IPS DF 19.7 (cell line): ENCODE results near the gene VSX2.

Experiments
- DNase-seq: peaks from one replicate; pipeline ENCODE4 v3.0.0-alpha.2; 2013; ENCODE audit warnings: low read depth, low spot score

VSX2 gene

GRCh38 chr14:74238974-74239847, at the start of gene VSX2:
Gene VSX2 (plus strand): TSS chr14:74239449. CDS start chr14:74239562, 113 bp downstream.
- DNase-seq, result no peak

GRCh38 chr14:74190927-74191575, 48.2 kb upstream of the VSX2 start:
- DNase-seq, result no peak

- DNase-seq, result no peak
These were observed 44.6 kb upstream of the VSX2 start for GRCh38 chr14:74194506-74195274.

DNA sequence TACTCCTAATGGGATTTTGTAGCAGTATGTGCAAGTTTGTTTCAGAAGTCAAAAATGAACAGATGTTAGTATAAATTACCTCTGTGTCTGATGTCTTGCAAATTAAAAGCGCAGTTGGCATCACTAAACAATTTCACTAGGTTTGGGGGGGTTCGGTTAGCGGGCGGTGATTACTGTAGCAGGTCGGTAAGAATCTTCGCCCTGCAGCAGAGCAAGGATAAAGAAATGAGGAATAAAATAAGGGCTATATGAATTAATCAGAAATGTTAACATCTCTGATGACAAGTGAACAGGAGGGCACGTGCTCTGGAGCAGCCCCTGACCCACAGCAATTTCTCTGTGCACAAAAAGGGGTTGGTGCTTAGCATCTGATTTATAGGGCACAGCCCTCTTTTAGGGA, 43.6 kb upstream of the VSX2 start:
- DNase-seq, result no peak

GRCh38 chr14:74198441-74199234, 40.6 kb upstream of the VSX2 start:
- no peak for DNase-seq

DNA sequence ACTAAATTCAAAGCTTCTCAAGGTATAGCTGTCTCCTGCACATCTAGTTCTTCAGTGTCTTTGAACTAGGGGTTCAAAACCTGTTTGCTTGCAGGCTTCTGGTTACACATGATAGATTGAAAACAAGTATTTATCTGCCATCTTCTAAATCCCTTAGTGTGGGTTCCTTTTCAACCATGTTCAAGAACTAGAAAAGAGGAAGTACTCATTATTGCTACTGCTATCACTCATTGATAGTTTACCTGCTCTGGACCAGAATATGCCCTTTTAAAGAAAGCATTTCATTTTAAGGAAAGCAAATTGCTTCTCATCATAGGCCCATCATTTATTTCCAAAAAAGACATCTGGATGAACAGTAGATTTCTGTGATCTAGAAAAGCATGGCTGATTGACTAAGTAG, 37.1 kb upstream of the VSX2 start:
- DNase-seq, result no peak

DNA sequence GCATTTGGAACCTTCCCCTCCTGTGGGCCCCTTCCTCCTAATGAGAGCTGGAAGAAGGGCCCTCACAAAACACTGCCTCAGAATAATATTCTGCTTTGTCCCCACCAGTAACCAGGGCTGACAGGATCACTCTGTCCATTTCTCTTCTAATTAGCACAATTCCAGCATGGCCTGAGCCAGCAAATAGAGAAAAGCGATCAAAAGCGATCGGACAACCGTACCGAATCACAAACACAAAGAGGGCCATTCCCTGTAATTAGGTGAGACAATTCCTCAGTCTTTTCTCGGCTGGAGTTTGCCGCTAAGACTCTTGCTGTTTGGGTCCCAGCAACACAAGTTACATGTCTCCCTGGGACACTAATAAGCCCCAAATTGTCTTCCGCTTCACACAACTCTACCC, 35.6 kb upstream of the VSX2 start:
- DNase-seq, result no peak

GRCh38 chr14:74204491-74204890, 34.8 kb upstream of the VSX2 start:
- no peak for DNase-seq

- DNase-seq, result no peak
These were observed 33.4 kb upstream of the VSX2 start for GRCh38 chr14:74205882-74206281.

GRCh38 chr14:74207943-74208342, 31.3 kb upstream of the VSX2 start:
- peak; percentile 33 for DNase-seq

GRCh38 chr14:74208642-74209041, 30.6 kb upstream of the VSX2 start:
- DNase-seq, result no peak

- DNase-seq, result no peak
These were observed 27.2 kb upstream of the VSX2 start for GRCh38 chr14:74211945-74212580.

GRCh38 chr14:74213907-74214803, 25.1 kb upstream of the VSX2 start:
- DNase-seq, result no peak

DNA sequence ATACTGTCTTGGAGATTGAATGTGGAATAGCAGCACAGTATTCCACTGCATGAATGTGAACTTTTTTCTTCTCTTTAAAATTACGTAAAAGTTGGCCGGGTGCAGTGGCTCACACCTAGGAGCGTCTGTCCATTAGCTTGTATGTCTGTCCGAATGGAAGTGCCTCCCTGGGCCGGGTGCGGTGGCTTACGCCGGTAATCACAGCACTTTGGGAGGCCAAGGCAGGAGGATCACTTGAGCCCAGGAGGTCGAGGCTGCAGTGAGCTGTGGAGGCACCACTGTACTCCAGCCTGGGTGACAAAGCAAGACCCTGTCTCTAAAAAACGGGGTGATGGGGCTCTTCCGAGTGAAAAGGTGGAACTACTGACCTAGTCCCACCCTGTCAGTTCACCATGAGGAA, 22.6 kb upstream of the VSX2 start:
- no peak for DNase-seq

DNA sequence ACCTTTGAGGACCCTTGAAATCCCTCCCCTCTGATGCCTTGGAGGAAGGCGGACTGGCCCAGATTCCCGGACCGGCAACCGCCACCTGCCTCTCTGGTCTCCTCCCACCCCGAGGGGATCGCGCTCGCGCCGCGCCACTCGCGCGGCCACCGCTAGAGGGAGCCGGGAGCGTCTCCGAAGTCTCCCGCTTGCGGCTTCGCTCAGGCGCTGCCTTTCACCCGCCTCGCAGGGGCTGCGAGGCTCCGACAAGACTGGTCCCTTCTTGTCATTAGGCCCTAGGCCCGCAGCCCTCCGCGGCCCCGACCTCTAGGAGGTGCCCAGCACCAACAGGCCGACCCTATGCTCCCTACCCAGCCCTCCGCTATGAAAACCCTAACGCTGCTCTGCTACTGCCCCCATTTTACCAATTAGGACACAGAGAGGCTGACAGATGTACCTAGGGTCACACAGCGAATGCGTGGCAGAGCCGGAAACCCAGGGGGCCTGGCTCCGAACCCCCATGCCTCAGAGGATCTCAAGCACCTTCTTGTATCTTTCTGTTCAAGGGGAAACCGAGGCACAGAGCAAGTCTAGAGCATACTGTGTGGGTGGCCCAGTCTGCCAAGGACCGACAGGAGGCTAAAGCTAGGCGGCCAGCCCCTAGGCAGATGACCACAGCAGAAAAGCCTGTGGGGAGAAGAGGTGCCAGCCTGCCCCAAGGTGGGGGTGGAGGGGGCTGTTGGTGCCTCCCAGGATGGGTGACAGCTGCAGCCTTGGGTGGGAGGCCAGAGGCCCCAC, 21.4 kb upstream of the VSX2 start:
- DNase-seq, result no peak

DNA sequence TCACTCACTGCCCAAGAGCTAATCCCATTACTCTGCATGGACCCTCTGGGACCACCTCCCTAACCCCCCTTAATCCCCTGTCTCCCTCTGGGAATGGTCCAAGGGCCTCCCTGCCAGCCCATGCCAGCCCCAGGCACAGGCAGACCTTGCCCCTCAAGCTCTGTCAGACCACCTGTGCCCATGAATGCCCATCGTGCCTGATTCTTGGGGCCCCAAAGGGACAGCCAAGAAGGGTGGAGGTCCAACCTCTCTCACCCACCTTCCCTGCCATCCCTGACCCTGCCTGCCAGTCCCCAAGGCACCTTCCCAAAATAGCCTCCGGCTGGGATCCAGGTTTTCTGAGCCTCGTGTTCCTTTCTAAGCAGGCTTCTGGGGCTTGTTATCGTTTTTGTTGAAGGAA, 20.8 kb upstream of the VSX2 start:
- DNase-seq, result no peak

DNA sequence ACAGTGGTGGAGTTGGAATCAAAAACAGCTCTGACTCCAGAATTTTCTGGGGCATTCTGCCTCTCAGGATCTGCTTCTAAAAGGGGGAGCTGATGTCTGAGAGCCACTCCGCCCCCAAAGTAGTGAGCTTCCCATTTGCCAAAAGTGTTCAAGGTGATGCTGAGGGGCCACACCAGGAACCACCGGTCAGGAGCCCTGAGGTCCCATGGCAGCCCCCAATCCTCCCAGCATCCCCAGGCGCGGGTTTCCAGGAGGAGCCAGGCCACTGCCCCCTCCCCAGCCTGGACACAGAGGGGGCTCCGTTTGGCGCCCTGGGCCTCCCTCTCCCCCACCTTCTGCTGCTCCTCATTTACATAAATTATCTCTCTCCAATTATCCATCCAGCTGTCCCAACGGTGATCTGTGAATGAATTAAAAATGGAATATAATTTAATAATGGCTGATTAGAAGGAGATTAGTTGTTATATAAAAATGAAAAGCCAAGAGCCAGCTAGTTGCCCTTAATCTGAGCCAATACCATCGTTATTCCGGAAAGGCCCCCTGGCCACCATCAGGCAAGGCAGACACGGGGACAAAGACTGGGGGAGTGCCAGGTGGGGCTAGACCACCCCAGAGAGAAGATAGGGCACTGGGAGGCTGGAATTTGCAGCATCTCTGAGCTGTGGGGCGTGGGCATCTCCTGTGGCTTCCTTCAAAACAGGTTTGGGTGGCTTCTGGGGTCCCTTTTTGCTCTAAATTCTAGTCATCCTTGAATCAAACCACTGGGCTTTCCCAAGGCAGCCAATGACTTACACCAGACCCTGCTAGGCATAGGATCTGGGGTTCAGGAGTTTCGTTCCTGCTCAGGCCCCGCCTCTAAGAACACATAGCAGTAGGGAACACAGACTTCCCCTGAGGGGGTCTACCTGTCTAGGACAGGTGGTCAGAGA, 19.7 kb upstream of the VSX2 start:
- no peak for DNase-seq

GRCh38 chr14:74220991-74221390, 18.3 kb upstream of the VSX2 start:
- DNase-seq, result no peak
